MCF 10A (cell line): ENCODE results near the gene AGBL3. TPM values are rescaled to one million over a fixed set of nuclear protein-coding genes. Genes with fewer than 3 reads are reported as not detected.

Source experiments
- BruUV-seq: library from RNA; stranded (reverse); fragments of 400-500 nt; replicated peaks from 2 replicates; lab custom pipeline; 2021; lab: Mats Ljungman, UMichigan
- CTCF ChIA-PET: fragments of 300-600 bp; sonication (Branson Sonifier 250); formaldehyde crosslinking; extraction: SDS; loops from one replicate; lab custom pipeline; 2021; ENCODE audit warnings: antibody characterized with exemption, inconsistent platforms; lab: Yijun Ruan, JAX
- POLR2A ChIA-PET: fragments of 300-600, 350-650 bp; sonication (Branson Sonifier 250); formaldehyde crosslinking; extraction: SDS; loops from one replicate; lab custom pipeline; 2020; ENCODE audit warnings: antibody characterized with exemption, inconsistent platforms; lab: Yijun Ruan, JAX
- DNase-seq: peaks from one replicate; pipeline ENCODE4 v3.0.0-alpha.2; 2018; ENCODE audit not compliant: unreplicated experiment
- H3K27ac Mint-ChIP-seq: one replicate; pipeline ENCODE4 v1.8.0; 2022; ENCODE audit warnings: mild to moderate bottlenecking, low read depth, mixed read lengths; ENCODE audit not compliant: unreplicated experiment
- H3K27me3 Mint-ChIP-seq: one replicate; pipeline ENCODE4 v1.8.0; 2022; ENCODE audit warnings: mixed read lengths; ENCODE audit not compliant: insufficient read depth, unreplicated experiment
- H3K36me3 Mint-ChIP-seq: one replicate; pipeline ENCODE4 v1.8.0; 2022; ENCODE audit warnings: mild to moderate bottlenecking, moderate library complexity, mixed read lengths; ENCODE audit not compliant: insufficient read depth, unreplicated experiment
- H3K4me1 Mint-ChIP-seq: one replicate; pipeline ENCODE4 v1.8.0; 2022; ENCODE audit warnings: mixed read lengths; ENCODE audit not compliant: insufficient read depth, unreplicated experiment
- H3K4me3 Mint-ChIP-seq: one replicate; pipeline ENCODE4 v1.8.0; 2022; ENCODE audit warnings: mild to moderate bottlenecking, moderate library complexity, mixed read lengths; ENCODE audit not compliant: unreplicated experiment
- H3K9me3 Mint-ChIP-seq: one replicate; pipeline ENCODE4 v1.8.0; 2022; ENCODE audit warnings: mixed read lengths; ENCODE audit not compliant: unreplicated experiment
- CTCF ChIP-seq: fragments of 200-600 bp; IDR thresholded peaks from one replicate; pipeline ENCODE4 v1.8.0; 2022; ENCODE audit warnings: antibody characterized with exemption, mild to moderate bottlenecking; ENCODE audit not compliant: unreplicated experiment
- intact Hi-C: fragments of 100-400 bp; cut with micrococcal nuclease; formaldehyde crosslinking; loops from 2 replicates; pipeline ENCODE4 v1.14.1; 2022
- total RNA-seq: library from RNA; stranded (reverse); gene quantifications from 2 replicates; pipeline ENCODE4 v1.2.3, GENCODE V29; 2022

AGBL3 gene
- total RNA-seq, 1 experiment from 2014 or later = 1.8 TPM

DNA sequence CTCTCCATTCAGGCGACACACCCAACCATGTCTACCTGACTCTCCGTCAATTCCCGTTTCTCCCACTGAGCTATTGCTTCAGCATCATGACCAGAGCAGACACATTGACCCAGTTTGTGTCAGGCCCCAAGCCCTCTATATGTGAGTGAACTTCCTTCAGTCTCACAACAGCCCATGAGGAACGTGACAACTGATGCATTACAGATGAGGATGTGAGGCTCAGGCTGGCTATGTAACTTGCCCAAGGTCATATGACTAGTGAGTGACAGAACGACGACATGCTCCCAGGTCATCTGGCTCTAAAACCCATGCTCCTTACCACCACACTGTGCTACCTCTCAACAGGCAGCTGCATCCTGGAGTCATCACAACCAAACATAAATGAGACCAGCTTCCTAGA, 165.2 kb downstream of the AGBL3 start:
- TF ChIP-seq CTCF = no peak
- DNase-seq = no peak
- ChIA-PET POLR2A (interaction anchor here (1.8 kb wide), 1 partner anchor 19 kb away, joined by 6 read pairs; the partner anchor contains the start of gene CYREN), CTCF (interaction anchor here (1.0 to 1.2 kb wide), 2 partner anchors 16 to 20 kb away, joined by 4 to 8 read pairs; no protein-coding TSS in a partner anchor)
- H3K36me3 Mint-ChIP-seq = peaks cover 5% of the 10 kb centered on the region
- intact Hi-C loops = no loop called here
- peaks cover 24% of the 10 kb centered on the region for H3K9me3 Mint-ChIP-seq
- no peaks in the 10 kb centered on the region for H3K27me3 Mint-ChIP-seq
- peaks cover 7% of the 10 kb centered on the region for H3K4me1 Mint-ChIP-seq
- no peak overlapping the region for H3K4me3 Mint-ChIP-seq
- H3K27ac Mint-ChIP-seq = no peak overlapping the region
- BruUV-seq = no TSS peak

- Mint-ChIP-seq H3K27me3 (no peaks in the 10 kb centered on the region), H3K27ac (no peak overlapping the region), H3K4me3 (no peak overlapping the region), H3K36me3 (peaks cover 5% of the 10 kb centered on the region), H3K4me1 (peaks cover 7% of the 10 kb centered on the region), H3K9me3 (peaks cover 28% of the 10 kb centered on the region)
- no peak for TF ChIP-seq CTCF
- BruUV-seq = no TSS peak
- intact Hi-C loops = no loop called here
- POLR2A ChIA-PET = interaction anchor here (1.8 kb wide), 1 partner anchor 18 kb away, joined by 6 read pairs; the partner anchor contains the start of gene CYREN
- DNase-seq = no peak
- CTCF ChIA-PET = no interaction called here
These were observed 166.1 kb downstream of the AGBL3 start for GRCh38 chr7:135152442-135152841.

DNA sequence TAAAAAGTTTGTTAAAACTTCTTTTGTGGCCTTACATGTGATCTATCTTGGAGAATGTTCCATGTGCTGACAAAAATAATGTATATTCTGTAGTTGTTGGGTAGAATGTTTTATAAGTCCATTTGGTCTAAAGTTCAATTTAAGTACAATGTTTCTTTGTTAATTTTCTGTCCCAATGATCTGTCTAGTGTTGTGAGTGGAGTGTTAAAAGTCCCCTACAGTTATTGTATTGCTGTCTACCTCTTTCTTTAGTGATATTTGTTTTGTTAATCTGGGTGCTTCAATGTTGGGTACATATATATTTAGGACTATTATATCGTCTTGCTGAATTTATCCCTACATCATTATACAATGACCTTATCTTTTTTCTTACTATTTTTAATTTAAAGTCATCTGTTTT, 168.4 kb downstream of the AGBL3 start:
- no peak overlapping the region for H3K27ac Mint-ChIP-seq
- no TSS peak for BruUV-seq
- intact Hi-C loops = loop anchor here (5.0 kb wide), 1 partner anchor 162 kb away; no protein-coding TSS in a partner anchor
- peaks cover 5% of the 10 kb centered on the region for H3K36me3 Mint-ChIP-seq
- peaks cover 28% of the 10 kb centered on the region for H3K9me3 Mint-ChIP-seq
- no peak for DNase-seq
- H3K4me1 Mint-ChIP-seq = no peaks in the 10 kb centered on the region
- no peak for TF ChIP-seq CTCF
- no peaks in the 10 kb centered on the region for H3K27me3 Mint-ChIP-seq
- ChIA-PET POLR2A (no interaction called here), CTCF (no interaction called here)
- H3K4me3 Mint-ChIP-seq = no peak overlapping the region

GRCh38 chr7:135156290-135156689, 170.0 kb downstream of the AGBL3 start:
- intact Hi-C loops = loop anchor here (5.0 kb wide), 1 partner anchor 164 kb away; no protein-coding TSS in a partner anchor
- no peak for DNase-seq
- BruUV-seq = no TSS peak
- TF ChIP-seq CTCF = no peak
- Mint-ChIP-seq H3K27me3 (no peaks in the 10 kb centered on the region), H3K36me3 (peaks cover 5% of the 10 kb centered on the region), H3K27ac (no peak overlapping the region), H3K9me3 (peaks cover 28% of the 10 kb centered on the region), H3K4me3 (no peak overlapping the region), H3K4me1 (peaks cover 11% of the 10 kb centered on the region)
- ChIA-PET POLR2A (interaction anchor here (0.8 to 1.1 kb wide), 3 partner anchors 9 to 14 kb away, joined by 3 read pairs; no protein-coding TSS in a partner anchor), CTCF (no interaction called here)
